ENCODE measurements around the gene MAN2A1.
A peak's percentile ranks its signal among the peaks of the same experiment; 100 is the strongest.

Gene MAN2A1

GRCh38 chr5:109689740-109690241 is at the start of gene MAN2A1:
MAN2A1 (plus strand) TSS chr5:109689927; CDS start chr5:109690418, 491 bp downstream.
- peak; percentile 89 for DNase-seq

GRCh38 chr5:109640976-109641375 is 48.8 kb upstream of the MAN2A1 start:
- no peak for DNase-seq

DNA sequence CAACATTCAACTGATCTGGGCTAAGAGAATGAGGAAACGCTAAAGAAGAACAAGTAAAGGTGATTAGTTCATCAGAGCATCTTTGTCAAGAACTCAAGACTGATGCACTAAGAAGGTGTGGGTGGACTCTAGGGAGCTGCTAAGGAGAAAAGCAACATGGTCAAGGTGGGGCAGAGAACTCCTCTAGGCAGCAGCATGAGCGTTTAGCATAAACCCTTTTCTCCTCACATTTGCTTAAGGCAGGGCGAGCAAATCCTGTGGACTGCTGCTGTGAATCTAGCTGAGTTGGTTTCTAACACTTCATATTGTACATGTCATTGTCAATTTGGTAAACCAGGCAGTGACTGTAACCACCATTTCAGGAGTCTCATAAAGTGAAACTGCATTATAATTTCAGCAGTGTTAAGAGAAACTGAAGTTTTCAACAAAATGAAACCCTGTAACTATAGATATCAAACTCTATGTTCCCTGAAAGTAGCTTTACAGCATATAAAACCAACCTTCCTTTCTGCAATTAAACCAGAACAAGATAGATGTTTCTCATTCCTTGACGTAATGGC is 45.9 kb upstream of the MAN2A1 start:
- no peak for DNase-seq

GRCh38 chr5:109644829-109645228 is 44.9 kb upstream of the MAN2A1 start:
- no peak for DNase-seq

- DNase-seq = no peak
Measured at GRCh38 chr5:109645707-109646192, 44.0 kb upstream of the MAN2A1 start.

DNA sequence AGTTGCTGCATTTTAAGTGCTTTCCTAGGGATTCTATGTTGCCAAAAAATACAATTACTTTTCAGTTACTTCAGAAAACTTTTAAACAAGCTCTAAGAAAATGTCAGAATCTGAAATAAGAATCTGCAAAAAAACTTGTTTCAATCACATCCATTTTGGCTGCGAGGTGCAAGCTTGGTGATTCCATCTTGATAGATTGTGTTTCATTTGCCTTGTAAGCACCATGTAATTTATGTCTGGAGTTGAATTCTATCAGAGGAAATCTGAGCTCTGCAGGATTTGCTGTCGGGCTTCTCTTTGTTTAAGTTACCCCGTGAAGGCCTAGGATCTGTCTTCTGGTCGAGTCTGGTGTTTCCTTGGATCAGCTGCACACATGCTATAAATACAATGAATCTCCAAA is 40.4 kb upstream of the MAN2A1 start:
- no peak for DNase-seq

GRCh38 chr5:109650493-109650892 is 39.2 kb upstream of the MAN2A1 start:
- no peak for DNase-seq

- no peak for DNase-seq
Measured at GRCh38 chr5:109652096-109652495, 37.6 kb upstream of the MAN2A1 start.

DNA sequence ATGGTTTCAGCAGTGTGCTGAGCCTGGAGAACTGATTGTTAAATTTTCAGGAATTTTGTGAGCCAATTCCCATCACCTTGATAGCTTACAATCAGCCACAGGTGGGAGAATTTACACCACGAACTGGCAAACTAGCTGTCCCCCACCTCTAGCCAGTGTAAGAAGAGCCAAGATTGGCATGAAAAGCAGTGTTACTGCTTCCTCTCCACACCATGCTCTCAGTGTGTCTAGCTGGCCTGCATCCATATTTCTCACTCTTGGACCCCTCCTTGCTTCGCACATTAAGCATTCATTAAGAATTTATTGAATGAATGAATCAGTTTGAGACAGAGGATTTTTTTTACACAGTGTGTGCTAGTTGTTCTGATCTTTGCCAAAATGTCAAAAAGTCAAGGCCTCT is 36.7 kb upstream of the MAN2A1 start:
- DNase-seq = no peak

DNA sequence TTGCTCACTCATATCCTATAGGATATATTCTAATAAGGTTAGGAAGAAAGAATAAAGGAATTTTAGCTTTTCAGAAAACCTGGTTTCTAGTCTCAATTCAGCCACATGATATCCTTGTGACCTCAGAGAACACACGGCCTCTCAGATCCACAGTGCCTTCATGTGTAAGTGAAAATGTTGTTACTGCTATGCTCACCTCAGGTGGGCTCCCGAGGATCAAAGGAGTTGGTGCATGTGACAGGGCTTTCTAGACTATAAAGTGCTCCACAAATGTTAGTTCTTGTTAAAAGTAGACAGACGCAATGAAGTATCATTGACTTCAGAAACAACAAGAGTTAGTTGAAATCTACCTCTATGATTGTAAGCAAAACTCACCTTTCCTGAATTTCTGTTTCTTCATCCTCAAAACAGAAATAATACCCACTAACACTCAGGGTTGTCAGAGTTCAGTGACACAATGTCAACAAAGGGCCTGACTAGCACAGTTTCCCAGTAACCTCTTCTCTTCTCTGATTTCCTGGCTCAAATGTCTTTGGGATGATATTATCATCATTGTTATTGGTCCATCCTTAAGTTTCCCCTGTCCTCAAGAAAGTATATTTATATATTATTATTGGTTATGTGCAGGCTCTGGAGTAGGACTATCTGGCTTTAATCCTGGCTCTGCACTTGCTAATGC is 36.0 kb upstream of the MAN2A1 start:
- no peak for DNase-seq

DNA sequence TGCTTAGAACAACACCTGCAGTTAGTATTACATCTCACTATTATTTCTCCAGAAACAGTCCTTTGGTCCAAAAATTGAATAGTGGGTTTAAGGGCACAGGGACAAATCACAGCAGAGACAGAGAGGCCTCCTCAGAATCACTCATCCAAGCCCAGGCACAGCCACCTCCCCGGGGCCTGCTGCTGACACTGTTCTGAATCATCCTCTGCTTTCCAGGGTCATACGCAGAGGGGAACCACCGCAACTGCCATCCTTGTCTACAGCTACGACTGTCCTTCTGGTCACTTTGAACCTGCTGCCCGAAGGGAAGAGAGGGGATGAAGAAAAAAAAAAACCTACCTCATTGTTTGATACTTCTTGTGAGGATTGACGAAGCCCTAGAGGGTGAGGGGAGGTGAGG is 35.3 kb upstream of the MAN2A1 start:
- DNase-seq = peak; percentile 3

GRCh38 chr5:109655841-109656240 is 33.9 kb upstream of the MAN2A1 start:
- peak; percentile 1 for DNase-seq

DNA sequence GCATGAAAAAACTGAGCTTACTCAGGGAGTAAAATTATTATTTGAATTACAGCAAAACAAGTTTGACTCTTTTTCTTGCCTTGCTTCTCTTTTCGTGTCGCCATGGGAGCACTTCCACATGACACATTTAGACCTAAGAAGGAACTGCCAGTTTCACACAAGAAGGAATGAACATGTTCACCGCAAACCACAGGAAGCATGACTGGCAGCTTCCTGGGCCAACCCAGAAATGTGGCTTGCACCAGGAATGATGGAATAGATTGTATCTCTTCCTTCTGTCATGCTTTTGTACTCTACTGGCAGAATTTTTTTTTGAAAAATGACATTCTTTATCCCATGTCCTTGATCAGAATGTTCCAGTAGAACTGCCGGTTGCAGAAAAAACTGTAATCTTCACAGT is 32.9 kb upstream of the MAN2A1 start:
- peak; percentile 72 for DNase-seq

GRCh38 chr5:109659901-109660300 is 29.8 kb upstream of the MAN2A1 start:
- DNase-seq = no peak

GRCh38 chr5:109660301-109660700 is 29.4 kb upstream of the MAN2A1 start:
- DNase-seq = no peak

DNA sequence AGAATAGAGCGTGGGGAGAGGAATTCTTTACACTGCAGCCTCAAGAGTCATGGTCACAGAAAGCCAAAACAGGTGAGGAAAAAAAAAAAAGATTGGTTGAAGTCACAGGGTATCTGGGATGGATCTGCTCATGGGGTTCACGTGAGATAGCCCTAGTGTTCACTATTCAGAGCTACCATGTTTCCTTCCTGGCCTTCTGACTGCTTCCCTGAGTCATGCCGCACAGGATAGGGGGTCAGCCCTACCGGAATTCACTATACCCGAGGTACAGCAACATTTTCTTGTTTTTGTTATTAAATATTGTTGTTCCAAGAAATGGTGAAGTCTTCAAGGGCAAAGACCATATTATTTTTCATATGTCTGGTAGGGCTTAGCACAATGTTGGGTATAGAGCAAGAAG is 21.5 kb upstream of the MAN2A1 start:
- DNase-seq = no peak

- no peak for DNase-seq
Measured at GRCh38 chr5:109668668-109669422, 20.9 kb upstream of the MAN2A1 start.

DNA sequence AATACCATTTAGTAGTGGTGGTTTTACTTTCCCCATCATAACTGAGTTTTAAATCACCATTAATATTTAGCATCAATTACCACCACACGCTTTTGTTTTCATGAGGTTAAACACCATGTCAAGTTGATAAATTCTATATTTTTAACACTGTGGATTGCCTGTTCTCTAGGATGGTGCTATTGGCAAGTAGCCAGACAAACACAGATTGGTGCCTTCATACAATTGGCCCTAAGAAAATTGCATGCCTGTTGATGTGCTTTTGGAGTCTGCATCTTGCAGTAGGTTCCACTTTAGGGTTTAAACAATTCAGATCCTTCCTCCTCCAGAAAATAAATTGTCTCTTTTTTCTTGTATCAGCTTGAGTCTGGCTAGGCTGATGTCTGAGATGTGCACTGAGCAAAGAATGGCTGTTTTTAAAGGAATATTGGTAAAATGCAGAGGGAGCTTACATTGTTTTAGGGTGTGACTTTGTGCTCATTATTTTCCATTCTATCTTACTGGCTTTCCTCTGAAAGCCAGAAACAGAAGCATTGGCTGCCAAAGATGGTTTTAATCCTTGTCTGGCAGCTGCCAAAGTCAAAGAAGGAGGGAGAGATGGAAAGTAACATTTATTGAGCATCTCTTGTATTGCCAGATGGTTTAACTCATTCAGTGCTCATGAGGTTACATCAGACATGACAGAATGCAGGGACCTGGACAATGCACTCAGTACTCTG is 19.6 kb upstream of the MAN2A1 start:
- no peak for DNase-seq

GRCh38 chr5:109671136-109671535 is 18.6 kb upstream of the MAN2A1 start:
- DNase-seq = no peak

DNA sequence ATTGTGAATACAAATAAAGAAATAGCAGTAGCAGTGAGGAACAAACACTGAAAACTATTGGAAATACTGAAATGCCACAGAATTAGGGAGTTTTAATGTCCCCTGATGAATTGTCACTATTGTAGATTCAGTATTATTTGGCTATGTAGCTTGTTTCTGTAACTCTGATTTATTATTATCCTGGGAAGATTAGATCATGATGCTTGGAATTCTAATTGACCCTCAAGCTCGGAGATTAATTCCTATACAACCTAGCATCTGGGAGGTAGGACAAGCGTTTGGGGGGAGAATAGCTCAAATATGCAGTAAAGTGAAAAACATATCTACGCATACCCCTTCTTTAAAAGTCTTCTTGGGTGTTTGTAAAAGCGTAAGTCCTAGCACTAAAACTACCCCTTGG is 15.1 kb upstream of the MAN2A1 start:
- no peak for DNase-seq

DNA sequence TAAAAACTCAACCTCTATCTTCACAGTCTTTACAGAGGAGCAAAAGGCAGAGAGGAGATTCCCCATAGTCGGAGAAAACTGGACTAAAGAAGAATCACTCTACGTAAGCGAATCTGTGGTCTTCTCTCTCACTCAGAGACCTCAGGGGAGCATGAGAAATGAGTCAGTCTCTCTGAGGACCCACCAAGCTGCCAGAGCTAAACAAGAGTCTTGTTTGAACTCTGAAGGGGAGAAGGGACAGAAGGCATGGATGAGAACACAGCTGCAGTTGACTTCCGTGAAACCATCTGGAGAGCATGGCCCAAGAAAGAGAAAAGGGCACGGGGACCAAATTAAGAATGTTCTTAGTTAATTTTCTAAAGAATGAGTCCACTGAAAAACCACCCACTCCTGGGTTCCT is 12.8 kb upstream of the MAN2A1 start:
- no peak for DNase-seq

- no peak for DNase-seq
Measured at GRCh38 chr5:109678447-109678846, 11.3 kb upstream of the MAN2A1 start.

DNA sequence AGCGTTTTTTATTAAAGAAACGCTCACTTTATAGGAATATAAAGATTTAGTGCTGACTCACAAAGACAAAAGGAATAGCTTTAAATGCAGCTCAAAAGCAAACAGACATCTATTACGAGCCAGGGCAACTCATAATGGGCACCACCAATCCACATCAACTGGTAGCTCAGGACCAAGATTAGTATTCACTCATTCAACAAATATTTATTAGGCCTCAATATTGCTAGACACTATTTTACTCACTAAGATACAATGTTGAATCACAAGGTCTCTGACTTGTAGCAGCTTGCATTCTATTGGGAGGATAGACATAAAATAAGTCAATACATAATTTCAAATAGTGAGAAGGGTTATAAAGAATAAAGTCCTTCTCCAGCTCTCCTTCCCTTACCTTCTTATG is 8.0 kb upstream of the MAN2A1 start:
- DNase-seq = no peak
